Breast epithelium (tissue), 4 donors: ENCODE results near the gene MKI67. TPM values are rescaled to one million over a fixed set of nuclear protein-coding genes. Genes with fewer than 3 reads are reported as not detected.
"Not testable (repeated sequence)": the region's sequence is repeated elsewhere in the genome, so short reads cannot be mapped to it uniquely, and the experiment has no call there.

ENCODE experiments used
- DNase-seq, 2 donors: peaks; one replicate each; pipeline ENCODE4 v3.0.0-alpha.2; 2019; ENCODE audit warnings: low spot score in 2 of 2
- H3K27ac ChIP-seq, 2 donors: fragments of 200-600 bp; sonication (generic) in 1 of 2; one replicate each; pipeline ENCODE4 v1.5.1; 2016 to 2019; ENCODE audit warnings: mild to moderate bottlenecking in 1 of 2
- H3K27me3 ChIP-seq, 2 donors: fragments of 200-600 bp; sonication (generic) in 1 of 2; one replicate each; pipeline versions ENCODE4 v1.5.1 to v1.6.0; 2017 to 2019; ENCODE audit warnings: control low read depth in 1 of 2, mild to moderate bottlenecking in 1 of 2
- H3K36me3 ChIP-seq: fragments of 200-600 bp; one replicate; pipeline ENCODE4 v1.5.1; 2019
- H3K4me1 ChIP-seq, 2 donors: fragments of 200-600 bp; sonication (generic); one replicate each; pipeline ENCODE4 v1.5.1; 2016 to 2019; ENCODE audit warnings: control low read depth in 1 of 2
- H3K4me3 ChIP-seq, 3 donors: fragments of 200-600 bp; sonication (generic); 1 replicate in 2 of 3; 2 replicates in 1 of 3; pipeline ENCODE4 v1.5.1; 2016 to 2019; ENCODE audit warnings: mild to moderate bottlenecking in 3 of 3, moderate library complexity in 2 of 3
- H3K9me3 ChIP-seq, 2 donors: fragments of 200-600 bp; sonication (generic) in 1 of 2; one replicate each; pipeline ENCODE4 v1.5.1; 2016 to 2019; ENCODE audit warnings: control low read depth in 1 of 2
- POLR2A ChIP-seq: fragments of 450-650 bp; IDR thresholded peaks from one replicate; pipeline ENCODE4 v1.6.1; 2016; ENCODE audit warnings: antibody characterized with exemption, mild to moderate bottlenecking, moderate library complexity
- POLR2AphosphoS5 ChIP-seq, 3 donors: sonication (generic); formaldehyde crosslinking; IDR thresholded peaks; one replicate each; pipeline ENCODE4 v1.6.1; 2017; ENCODE audit warnings: antibody characterized with exemption in 3 of 3
- intact Hi-C: fragments of 100-400 bp; cut with DNase I; formaldehyde crosslinking; loops from one replicate; pipeline ENCODE4 v1.15.1; 2023; ENCODE audit warnings: low total_unique reads
- total RNA-seq, 3 donors: library from RNA; depleted of rRNA; stranded (reverse); fragments of >200 nt; gene quantifications; one replicate each; pipeline ENCODE4 v1.1.0, GENCODE V29; 2016
- TF ChIP-seq, protein P1 (sequence below), 3 donors: fragments of 450-650 bp; IDR thresholded peaks; one replicate each; pipeline ENCODE4 v1.5.1; 2016 to 2017; ENCODE audit warnings: antibody characterized with exemption in 3 of 3, mild to moderate bottlenecking in 3 of 3, moderate library complexity in 3 of 3

The MKI67 gene
- total RNA-seq, 3 donors from 2014 or later = 0.29 to 6.4 (median 0.33) TPM

DNA sequence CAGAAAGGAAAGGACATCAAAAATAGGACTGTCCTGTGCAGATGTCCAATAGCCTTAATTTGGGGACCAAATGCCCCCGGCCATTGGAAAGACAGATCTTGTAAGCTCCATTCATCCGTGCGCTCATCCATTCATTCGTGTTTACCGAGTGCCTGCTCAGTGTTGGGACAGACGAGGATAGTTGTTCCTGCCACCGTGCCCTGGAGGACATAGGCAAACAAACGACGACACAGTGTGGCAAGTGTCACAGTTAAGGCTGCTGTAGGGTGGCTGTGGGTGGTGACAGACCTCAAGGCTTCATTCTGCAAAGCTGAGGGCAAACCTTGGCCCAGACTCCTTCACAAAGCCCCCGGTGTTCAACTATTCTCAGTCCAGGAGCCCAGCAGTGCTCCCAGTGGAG lies 27.6 kb downstream of the MKI67 start:
- H3K4me3 ChIP-seq = no peak overlapping the region
- no peaks in the 10 kb centered on the region for H3K4me1 ChIP-seq
- intact Hi-C loops = no loop called here
- no peak for DNase-seq
- H3K36me3 ChIP-seq = no peaks in the 10 kb centered on the region
- no peaks in the 10 kb centered on the region for H3K27me3 ChIP-seq
- TF ChIP-seq POLR2AphosphoS5 (IDR thresholded peaks at IDR 0.05) = no peak
- no peak for TF ChIP-seq POLR2A
- TF ChIP-seq, protein P1, sequence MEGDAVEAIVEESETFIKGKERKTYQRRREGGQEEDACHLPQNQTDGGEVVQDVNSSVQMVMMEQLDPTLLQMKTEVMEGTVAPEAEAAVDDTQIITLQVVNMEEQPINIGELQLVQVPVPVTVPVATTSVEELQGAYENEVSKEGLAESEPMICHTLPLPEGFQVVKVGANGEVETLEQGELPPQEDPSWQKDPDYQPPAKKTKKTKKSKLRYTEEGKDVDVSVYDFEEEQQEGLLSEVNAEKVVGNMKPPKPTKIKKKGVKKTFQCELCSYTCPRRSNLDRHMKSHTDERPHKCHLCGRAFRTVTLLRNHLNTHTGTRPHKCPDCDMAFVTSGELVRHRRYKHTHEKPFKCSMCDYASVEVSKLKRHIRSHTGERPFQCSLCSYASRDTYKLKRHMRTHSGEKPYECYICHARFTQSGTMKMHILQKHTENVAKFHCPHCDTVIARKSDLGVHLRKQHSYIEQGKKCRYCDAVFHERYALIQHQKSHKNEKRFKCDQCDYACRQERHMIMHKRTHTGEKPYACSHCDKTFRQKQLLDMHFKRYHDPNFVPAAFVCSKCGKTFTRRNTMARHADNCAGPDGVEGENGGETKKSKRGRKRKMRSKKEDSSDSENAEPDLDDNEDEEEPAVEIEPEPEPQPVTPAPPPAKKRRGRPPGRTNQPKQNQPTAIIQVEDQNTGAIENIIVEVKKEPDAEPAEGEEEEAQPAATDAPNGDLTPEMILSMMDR (IDR thresholded peaks at IDR 0.05) = no peak
- no peaks in the 10 kb centered on the region for H3K9me3 ChIP-seq
- no peak overlapping the region for H3K27ac ChIP-seq

DNA sequence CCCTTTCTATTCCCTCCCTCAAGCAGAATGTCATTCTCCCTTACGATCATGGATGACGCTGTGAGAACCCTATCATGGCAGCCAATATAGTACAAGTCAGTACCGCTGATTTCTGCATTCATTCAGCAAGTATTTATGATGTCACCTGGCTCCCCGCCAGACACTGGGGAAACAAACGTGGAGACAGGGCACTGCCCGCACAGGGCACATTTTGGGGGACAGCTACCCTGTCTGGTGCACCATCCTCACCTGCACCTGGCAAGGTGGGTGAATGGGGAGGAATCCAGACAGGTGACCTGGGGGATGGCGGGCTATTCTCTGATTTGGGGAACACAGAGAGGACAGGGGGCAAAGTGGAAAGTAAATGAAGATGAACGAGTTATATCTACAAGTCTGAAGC lies 28.4 kb downstream of the MKI67 start:
- intact Hi-C loops = no loop called here
- H3K4me3 ChIP-seq = no peak overlapping the region
- no peaks in the 10 kb centered on the region for H3K4me1 ChIP-seq
- no peak for DNase-seq
- TF ChIP-seq POLR2AphosphoS5 (IDR thresholded peaks at IDR 0.05) (no peak), POLR2A (no peak)
- TF ChIP-seq, protein P1 (IDR thresholded peaks at IDR 0.05) = no peak
- no peaks in the 10 kb centered on the region for H3K9me3 ChIP-seq
- H3K27me3 ChIP-seq = no peaks in the 10 kb centered on the region
- no peaks in the 10 kb centered on the region for H3K36me3 ChIP-seq
- H3K27ac ChIP-seq = no peak overlapping the region

DNA sequence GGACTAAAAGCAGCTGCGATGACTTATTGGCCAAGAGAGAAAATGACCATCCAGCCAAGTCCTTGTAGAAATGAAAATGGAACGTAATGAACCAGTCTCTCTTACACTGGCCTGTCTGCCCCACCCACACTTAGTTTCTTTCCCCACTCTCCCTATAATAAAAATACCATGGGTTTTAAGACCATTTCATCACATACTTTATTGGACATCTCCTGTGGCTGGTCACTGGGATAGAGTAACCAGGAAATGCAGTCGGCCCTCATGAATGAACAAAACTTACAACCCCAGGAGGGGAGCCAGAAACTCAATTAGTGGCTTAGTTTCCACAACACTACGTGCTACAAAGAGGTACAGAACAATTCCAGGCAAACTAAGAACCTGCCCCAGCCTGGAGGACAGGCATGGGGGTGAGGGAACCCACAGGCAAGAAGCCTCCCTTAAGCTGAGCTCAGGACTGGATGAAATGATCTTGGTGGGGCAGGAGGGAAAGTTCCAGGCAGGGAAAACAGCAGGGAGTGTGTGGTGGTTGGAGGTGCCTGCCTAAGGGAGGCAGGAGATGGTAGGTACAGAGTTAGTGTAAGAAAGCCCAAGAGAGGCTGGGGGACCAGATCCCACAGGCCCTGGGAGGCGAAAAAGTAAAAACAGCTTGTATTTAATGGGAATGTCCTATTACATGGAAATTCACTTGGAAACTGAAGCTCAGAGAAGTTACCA lies 29.6 kb downstream of the MKI67 start:
- TF ChIP-seq, protein P1 (IDR thresholded peaks at IDR 0.05) = no peak
- TF ChIP-seq POLR2AphosphoS5 (IDR thresholded peaks at IDR 0.05) (no peak), POLR2A (no peak)
- Histone ChIP-seq H3K9me3 (no peaks in the 10 kb centered on the region), H3K27ac (no peak overlapping the region), H3K4me3 (no peak overlapping the region), H3K4me1 (no peaks in the 10 kb centered on the region), H3K36me3 (no peaks in the 10 kb centered on the region), H3K27me3 (no peaks in the 10 kb centered on the region)
- intact Hi-C loops = no loop called here
- DNase-seq = no peak

DNA sequence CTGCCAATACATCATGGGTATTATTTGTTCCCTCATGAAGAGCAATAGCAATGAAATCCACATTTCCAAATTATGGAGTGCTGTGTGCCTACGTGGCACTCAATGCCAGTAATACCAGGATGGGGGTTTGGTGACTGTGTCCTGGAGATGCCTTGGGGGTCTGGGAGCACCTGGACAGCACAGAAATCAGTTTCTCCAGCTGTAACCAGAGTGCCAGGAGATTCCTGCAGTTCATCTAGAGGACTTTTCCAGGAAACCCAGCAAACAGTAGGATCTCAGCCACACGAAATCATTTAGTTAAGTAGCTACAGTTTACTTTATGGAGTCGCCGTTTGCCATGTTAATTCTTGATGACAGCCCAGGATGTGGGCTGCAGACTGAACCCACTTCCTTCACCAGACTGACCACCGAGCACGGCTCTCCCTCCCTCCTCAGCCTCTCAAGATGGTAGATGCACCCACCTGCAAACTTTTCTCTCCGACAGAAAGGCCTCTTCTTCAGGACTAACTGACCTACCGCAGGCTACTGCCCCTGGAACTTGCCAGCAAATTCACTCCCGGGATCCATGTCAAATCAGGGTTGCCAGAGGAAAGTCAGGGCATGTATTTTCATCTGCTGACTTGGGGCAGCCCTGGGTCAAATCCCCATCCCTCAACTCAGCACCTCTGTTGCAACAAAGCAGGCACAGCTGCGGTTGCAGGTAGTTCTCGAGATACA lies 30.3 kb downstream of the MKI67 start:
- DNase-seq = no peak
- Histone ChIP-seq H3K9me3 (no peaks in the 10 kb centered on the region), H3K36me3 (no peaks in the 10 kb centered on the region), H3K27me3 (no peaks in the 10 kb centered on the region), H3K4me1 (no peaks in the 10 kb centered on the region), H3K4me3 (no peak overlapping the region), H3K27ac (no peak overlapping the region)
- TF ChIP-seq, protein P1 (IDR thresholded peaks at IDR 0.05) = no peak
- TF ChIP-seq POLR2AphosphoS5 (IDR thresholded peaks at IDR 0.05) (no peak), POLR2A (no peak)
- intact Hi-C loops = no loop called here

DNA sequence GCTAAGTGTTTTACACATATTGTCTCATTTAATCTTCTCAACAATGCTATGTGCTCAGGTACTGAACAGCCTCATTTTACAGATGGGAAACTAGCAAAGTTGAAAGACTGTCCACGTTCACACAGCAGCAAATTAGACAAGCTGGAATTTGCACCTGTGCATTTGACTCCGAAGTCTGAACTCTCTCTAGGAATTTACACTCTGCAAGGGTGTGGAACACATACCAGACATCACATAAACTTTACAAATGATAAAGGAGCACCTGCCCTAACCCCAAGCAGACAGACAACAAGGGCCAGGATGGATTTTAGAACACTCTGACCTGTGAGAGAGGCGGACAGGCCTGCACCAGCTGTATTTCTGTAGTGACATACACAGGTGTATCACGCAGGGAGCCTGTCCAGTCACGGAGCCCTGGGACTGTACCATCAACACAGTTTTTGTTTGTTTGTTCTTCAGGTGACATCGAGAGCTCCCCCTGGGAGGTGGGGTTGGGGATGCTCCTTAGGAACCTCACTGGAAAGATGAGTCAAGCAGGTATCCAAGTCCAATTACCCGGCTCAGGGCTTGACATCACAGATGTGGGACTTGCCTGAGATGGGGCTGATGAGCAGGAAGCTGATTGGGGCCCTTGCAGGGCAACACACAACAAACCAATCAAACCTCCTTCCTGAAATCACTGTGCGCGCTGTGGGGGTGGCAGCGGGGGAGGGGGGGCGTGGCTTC lies 31.0 kb downstream of the MKI67 start:
- no peak overlapping the region for H3K4me3 ChIP-seq
- no peaks in the 10 kb centered on the region for H3K4me1 ChIP-seq
- no peaks in the 10 kb centered on the region for H3K9me3 ChIP-seq
- no peak for TF ChIP-seq POLR2A
- TF ChIP-seq, protein P1 (IDR thresholded peaks at IDR 0.05) = no peak
- TF ChIP-seq POLR2AphosphoS5 (IDR thresholded peaks at IDR 0.05) = no peak
- no peak for DNase-seq
- H3K27ac ChIP-seq = no peak overlapping the region
- intact Hi-C loops = no loop called here
- H3K36me3 ChIP-seq = no peaks in the 10 kb centered on the region
- H3K27me3 ChIP-seq = peaks cover 0 to 6% of the 10 kb centered on the region in 2 donors

DNA sequence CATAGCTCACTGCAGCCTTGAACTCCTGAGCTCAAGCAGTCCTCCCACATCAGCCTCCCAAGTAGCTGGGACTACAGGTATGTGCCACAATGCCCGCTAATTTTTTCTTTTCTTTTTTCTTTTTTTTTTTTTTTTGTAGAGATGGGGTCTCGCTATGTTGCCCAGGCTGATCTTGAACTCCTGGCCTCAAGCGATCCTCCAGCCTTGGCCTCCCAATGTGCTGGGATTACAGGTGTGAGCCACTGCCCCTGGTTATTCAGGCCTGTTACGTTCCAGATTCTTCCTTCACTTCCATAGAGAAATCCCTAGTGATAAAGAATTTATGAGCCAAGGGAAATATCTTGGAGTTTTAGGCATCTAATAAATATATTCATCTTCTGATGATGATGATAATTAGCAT lies 31.6 kb downstream of the MKI67 start:
- H3K27me3 ChIP-seq, H3K9me3 ChIP-seq, H3K36me3 ChIP-seq, H3K27ac ChIP-seq, H3K4me3 ChIP-seq, H3K4me1 ChIP-seq, DNase-seq, intact Hi-C loops: not testable (repeated sequence)
